H1 (cell line): ENCODE data around the gene ANKRD30BL.
"Not testable (repeated sequence)": the region's sequence is repeated elsewhere in the genome, so short reads cannot be mapped to it uniquely, and the experiment has no call there.

Source experiments
- CTCF ChIP-seq, 3 experiments: IDR thresholded peaks; 1 replicate in 2 of 3; 2 replicates in 1 of 3; pipeline versions ENCODE4 v1.5.1 to v1.6.1; 2011; ENCODE audit warnings: low read length in 3 of 3, mild to moderate bottlenecking in 3 of 3, inconsistent platforms in 2 of 3, low read depth in 1 of 3, moderate library complexity in 1 of 3; ENCODE audit not compliant: insufficient read depth in 1 of 3; ENCODE audit errors: control extremely low read depth in 1 of 3
- KDM5A ChIP-seq: fragments of 200-600 bp; IDR thresholded peaks from 2 replicates; pipeline ENCODE4 v1.7.1; 2012; ENCODE audit warnings: mild to moderate bottlenecking, low read length, inconsistent platforms, mixed read lengths

DNA sequence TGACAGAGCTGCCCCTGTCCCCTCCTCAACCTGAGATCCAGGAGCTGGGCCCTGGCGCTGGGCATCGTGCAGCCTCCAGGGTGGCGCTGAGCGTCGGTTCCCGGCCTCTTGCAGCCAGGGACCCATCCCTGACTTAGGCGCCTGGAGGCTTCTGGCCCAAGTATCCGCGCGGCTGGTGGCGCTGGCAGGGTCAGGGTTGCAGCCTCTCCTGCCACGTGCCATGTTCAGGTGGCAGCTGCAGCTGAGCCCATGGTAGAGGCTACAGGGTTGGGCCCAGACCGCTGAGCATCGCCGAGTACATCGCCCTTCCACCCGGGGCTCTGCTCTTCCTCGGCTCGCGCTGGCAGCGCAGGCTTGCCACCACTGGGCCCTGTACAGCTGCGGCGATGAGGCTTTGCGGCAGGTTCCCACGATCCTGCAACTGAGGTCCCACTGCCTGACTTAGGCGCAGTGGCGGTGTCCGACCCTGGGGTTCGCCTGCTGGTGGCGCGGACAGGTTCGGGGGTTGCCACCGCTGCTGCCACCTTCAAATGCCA is 441 bp upstream of the ANKRD30BL start:
- not testable (repeated sequence) for TF ChIP-seq CTCF (IDR thresholded peaks at IDR 0.05; ENCODE audit: control extremely low read depth in 1 of 3, insufficient read depth in 1 of 3, low read depth in 1 of 3, low read length in 3 of 3); KDM5A
